IMR-90 (cell line): Measurements from ENCODE around the gene ZNF273.

Source experiments
- BHLHE40 ChIP-seq: fragments of 150-350 bp; IDR thresholded peaks from 2 replicates; pipeline ENCODE4 v1.6.1; 2016; ENCODE audit warnings: mild to moderate bottlenecking, low read depth, low read length
- CHD1 ChIP-seq: IDR thresholded peaks from 2 replicates; pipeline ENCODE4 v1.6.1; 2012; ENCODE audit warnings: low read depth, low read length, improper control_type of control experiment
- FOS ChIP-seq: fragments of 150-350 bp; IDR thresholded peaks from 2 replicates; pipeline ENCODE4 v1.6.1; 2016; ENCODE audit warnings: low read depth, low read length
- MAFK ChIP-seq: IDR thresholded peaks from 2 replicates; pipeline ENCODE4 v1.6.1; 2012; ENCODE audit warnings: low read depth, low read length, improper control_type of control experiment
- MXI1 ChIP-seq: IDR thresholded peaks from 2 replicates; pipeline ENCODE4 v1.6.1; 2012; ENCODE audit warnings: low read depth, mild to moderate bottlenecking, low read length, moderate library complexity, borderline replicate concordance
- POLR2A ChIP-seq: IDR thresholded peaks from 2 replicates; pipeline ENCODE4 v1.6.1; 2012; ENCODE audit warnings: mild to moderate bottlenecking, low read depth, low read length
- RAD21 ChIP-seq: IDR thresholded peaks from 2 replicates; pipeline ENCODE4 v1.6.1; 2012; ENCODE audit warnings: low read length, improper control_type of control experiment
- RCOR1 ChIP-seq: IDR thresholded peaks from 2 replicates; pipeline ENCODE4 v1.6.1; 2012; ENCODE audit warnings: mild to moderate bottlenecking, low read length, improper control_type of control experiment; ENCODE audit not compliant: insufficient replicate concordance
- RFX5 ChIP-seq: IDR thresholded peaks from 2 replicates; pipeline ENCODE4 v1.8.0; 2012; ENCODE audit warnings: low read depth, mild to moderate bottlenecking, low read length, moderate library complexity
- SMC3 ChIP-seq: fragments of 150-350 bp; IDR thresholded peaks from 2 replicates; pipeline ENCODE4 v1.6.1; 2016; ENCODE audit warnings: low read depth, mild to moderate bottlenecking, antibody characterized with exemption, low read length, moderate library complexity
- TF ChIP-seq, protein P1 (sequence below): conservative IDR thresholded peaks from 2 replicates; pipeline ENCODE4 v1.5.1; 2012; ENCODE audit warnings: mild to moderate bottlenecking, low read depth, low read length, improper control_type of control experiment
- TF ChIP-seq, protein P2 (sequence below): fragments of 150-350 bp; IDR thresholded peaks from 2 replicates; pipeline ENCODE4 v1.6.1; 2017; ENCODE audit warnings: mild to moderate bottlenecking, antibody characterized with exemption, low read length, low read depth

DNA sequence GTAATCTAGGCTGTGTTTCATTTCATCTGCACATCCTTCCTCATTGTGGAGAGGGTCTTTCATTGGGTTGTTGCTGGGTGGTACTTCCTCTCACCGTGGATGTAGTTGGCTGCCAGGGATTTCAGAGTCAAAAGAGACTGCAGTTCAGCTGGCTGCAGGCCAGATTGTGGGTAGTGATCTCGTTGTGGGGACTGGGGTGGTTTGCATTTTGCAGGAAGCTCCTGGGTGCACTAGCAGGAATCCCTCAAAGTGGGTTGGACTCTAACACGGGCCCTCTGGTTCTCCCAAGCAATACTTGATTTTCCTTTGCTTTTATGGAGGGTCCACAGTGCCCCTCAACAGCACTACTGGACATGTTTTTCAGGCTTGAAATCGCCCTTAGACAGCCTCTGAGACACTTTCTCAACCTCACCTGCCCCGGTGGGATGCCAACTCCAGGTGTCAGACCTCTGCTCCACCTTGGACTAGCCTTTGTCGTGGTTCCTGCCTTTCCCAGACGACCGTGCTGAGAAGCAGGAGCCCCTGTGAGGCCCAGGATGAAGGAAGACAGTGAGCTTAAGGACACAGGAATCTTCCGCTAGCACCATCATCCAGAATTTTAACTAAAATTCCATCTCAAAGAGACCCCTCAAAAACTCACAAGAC is 23.9 kb upstream of the ZNF273 start:
- TF ChIP-seq, protein P1, sequence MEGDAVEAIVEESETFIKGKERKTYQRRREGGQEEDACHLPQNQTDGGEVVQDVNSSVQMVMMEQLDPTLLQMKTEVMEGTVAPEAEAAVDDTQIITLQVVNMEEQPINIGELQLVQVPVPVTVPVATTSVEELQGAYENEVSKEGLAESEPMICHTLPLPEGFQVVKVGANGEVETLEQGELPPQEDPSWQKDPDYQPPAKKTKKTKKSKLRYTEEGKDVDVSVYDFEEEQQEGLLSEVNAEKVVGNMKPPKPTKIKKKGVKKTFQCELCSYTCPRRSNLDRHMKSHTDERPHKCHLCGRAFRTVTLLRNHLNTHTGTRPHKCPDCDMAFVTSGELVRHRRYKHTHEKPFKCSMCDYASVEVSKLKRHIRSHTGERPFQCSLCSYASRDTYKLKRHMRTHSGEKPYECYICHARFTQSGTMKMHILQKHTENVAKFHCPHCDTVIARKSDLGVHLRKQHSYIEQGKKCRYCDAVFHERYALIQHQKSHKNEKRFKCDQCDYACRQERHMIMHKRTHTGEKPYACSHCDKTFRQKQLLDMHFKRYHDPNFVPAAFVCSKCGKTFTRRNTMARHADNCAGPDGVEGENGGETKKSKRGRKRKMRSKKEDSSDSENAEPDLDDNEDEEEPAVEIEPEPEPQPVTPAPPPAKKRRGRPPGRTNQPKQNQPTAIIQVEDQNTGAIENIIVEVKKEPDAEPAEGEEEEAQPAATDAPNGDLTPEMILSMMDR: no peak
- TF ChIP-seq POLR2A (no peak), RAD21 (no peak), MXI1 (no peak), FOS (no peak), MAFK (no peak), RFX5 (no peak), CHD1 (no peak), SMC3 (no peak), RCOR1 (no peak), BHLHE40 (no peak)
- TF ChIP-seq, protein P2, sequence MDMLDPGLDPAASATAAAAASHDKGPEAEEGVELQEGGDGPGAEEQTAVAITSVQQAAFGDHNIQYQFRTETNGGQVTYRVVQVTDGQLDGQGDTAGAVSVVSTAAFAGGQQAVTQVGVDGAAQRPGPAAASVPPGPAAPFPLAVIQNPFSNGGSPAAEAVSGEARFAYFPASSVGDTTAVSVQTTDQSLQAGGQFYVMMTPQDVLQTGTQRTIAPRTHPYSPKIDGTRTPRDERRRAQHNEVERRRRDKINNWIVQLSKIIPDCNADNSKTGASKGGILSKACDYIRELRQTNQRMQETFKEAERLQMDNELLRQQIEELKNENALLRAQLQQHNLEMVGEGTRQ: no peak
